PFSK-1 (cell line): ENCODE measurements around the gene LCE1E.

Experiments used
- FOXP2 ChIP-seq: optimal IDR thresholded peaks from 2 replicates; pipeline ENCODE3; 2011; ENCODE audit warnings: borderline replicate concordance, control low read depth, inconsistent platforms; ENCODE audit not compliant: insufficient read depth; ENCODE audit errors: extremely low read length, extremely low read depth
- POLR2AphosphoS5 ChIP-seq: IDR thresholded peaks from 2 replicates; pipeline ENCODE4 v1.6.1; 2012; ENCODE audit warnings: low read depth, mild to moderate bottlenecking, control low read depth, low read length, moderate library complexity
- REST ChIP-seq, 2 experiments: IDR thresholded peaks; 2 replicates each; pipeline versions ENCODE4 v1.6.1 to v1.8.0; 2011 to 2012; ENCODE audit warnings: low read depth in 2 of 2, low read length in 2 of 2, control low read depth in 1 of 2, inconsistent platforms in 1 of 2, mild to moderate bottlenecking in 1 of 2, moderate library complexity in 1 of 2; ENCODE audit not compliant: insufficient read depth in 1 of 2
- SIN3A ChIP-seq: IDR thresholded peaks from 2 replicates; pipeline ENCODE4 v1.6.1; 2012; ENCODE audit warnings: mild to moderate bottlenecking, low read length, moderate library complexity, borderline replicate concordance; ENCODE audit not compliant: insufficient read depth
- TAF1 ChIP-seq: IDR thresholded peaks from 2 replicates; pipeline ENCODE4 v1.6.1; 2012; ENCODE audit warnings: low read length, control low read depth, borderline replicate concordance; ENCODE audit not compliant: insufficient read depth

Gene LCE1E

GRCh38 chr1:152796421-152796820 lies 10.4 kb downstream of the LCE1E start, which contains the start of gene LCE1D:
LCE1D (plus strand) TSS chr1:152796721; CDS start chr1:152797795, 1,074 bp downstream.
- TF ChIP-seq FOXP2 (no peak), REST (IDR thresholded peaks at IDR 0.05; ENCODE audit: insufficient read depth in 1 of 2, low read depth in 2 of 2, low read length in 2 of 2) (no peak), SIN3A (no peak), POLR2AphosphoS5 (no peak), TAF1 (no peak)

- TF ChIP-seq FOXP2 (no peak), REST (IDR thresholded peaks at IDR 0.05; ENCODE audit: insufficient read depth in 1 of 2, low read depth in 2 of 2, low read length in 2 of 2) (no peak), POLR2AphosphoS5 (no peak), TAF1 (no peak), SIN3A (no peak)
These were observed 15.3 kb downstream of the LCE1E start for GRCh38 chr1:152801333-152801732.

- TF ChIP-seq REST (IDR thresholded peaks at IDR 0.05; ENCODE audit: insufficient read depth in 1 of 2, low read depth in 2 of 2, low read length in 2 of 2) (no peak), POLR2AphosphoS5 (no peak), FOXP2 (no peak), SIN3A (no peak), TAF1 (no peak)
These were observed 20.5 kb downstream of the LCE1E start, which contains the start of gene LCE1C for GRCh38 chr1:152806576-152806975. LCE1C (minus strand) TSS chr1:152806651; CDS start chr1:152805478, 1,173 bp downstream.

GRCh38 chr1:152811050-152811449 lies 25.0 kb downstream of the LCE1E start:
- no peak for TF ChIP-seq TAF1
- no peak for TF ChIP-seq FOXP2
- TF ChIP-seq SIN3A = no peak
- TF ChIP-seq REST (IDR thresholded peaks at IDR 0.05; ENCODE audit: insufficient read depth in 1 of 2, low read depth in 2 of 2, low read length in 2 of 2) = no peak

GRCh38 chr1:152811671-152812070 lies 25.6 kb downstream of the LCE1E start, which contains the start of gene LCE1B:
LCE1B (plus strand) TSS chr1:152811971; CDS start chr1:152812447, 476 bp downstream.
- TF ChIP-seq POLR2AphosphoS5 = no peak
- no peak for TF ChIP-seq REST (IDR thresholded peaks at IDR 0.05; ENCODE audit: insufficient read depth in 1 of 2, low read depth in 2 of 2, low read length in 2 of 2)
- no peak for TF ChIP-seq TAF1
- no peak for TF ChIP-seq FOXP2
- no peak for TF ChIP-seq SIN3A
